Stimulated activated CD4-positive, alpha-beta T cell treated with anti-CD3 and anti-CD28 coated beads, Interleukin-2, amount 100 ng/mL, for 48 hours (primary cell): ENCODE measurements around the gene TMTC1.
"Not testable (repeated sequence)": the region's sequence is repeated elsewhere in the genome, so short reads cannot be mapped to it uniquely, and the experiment has no call there.

Experiments
- DNase-seq, 2 donors: peaks; one replicate each; pipeline ENCODE4 v3.0.0-alpha.2; 2020

The TMTC1 gene

DNA sequence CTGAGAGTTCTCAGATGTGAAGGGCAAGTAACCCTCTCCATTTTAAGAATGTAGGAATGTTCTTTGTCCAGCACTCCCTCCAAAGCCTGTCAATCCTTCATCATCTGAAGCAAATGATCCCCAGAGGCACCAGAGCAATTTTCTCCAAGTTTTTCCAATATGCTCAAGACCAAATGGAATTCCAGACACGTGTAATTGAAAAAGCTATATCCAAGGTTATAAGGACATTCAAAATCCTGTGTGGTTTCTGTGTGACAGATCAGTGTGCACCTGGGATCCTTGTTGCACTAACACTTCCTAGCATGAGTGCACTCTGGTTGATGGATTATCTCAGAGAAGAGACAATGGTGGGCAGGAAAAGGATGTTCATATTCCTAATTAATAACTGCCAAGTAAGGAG, 220.7 kb downstream of the TMTC1 start:
- no peak for DNase-seq

DNA sequence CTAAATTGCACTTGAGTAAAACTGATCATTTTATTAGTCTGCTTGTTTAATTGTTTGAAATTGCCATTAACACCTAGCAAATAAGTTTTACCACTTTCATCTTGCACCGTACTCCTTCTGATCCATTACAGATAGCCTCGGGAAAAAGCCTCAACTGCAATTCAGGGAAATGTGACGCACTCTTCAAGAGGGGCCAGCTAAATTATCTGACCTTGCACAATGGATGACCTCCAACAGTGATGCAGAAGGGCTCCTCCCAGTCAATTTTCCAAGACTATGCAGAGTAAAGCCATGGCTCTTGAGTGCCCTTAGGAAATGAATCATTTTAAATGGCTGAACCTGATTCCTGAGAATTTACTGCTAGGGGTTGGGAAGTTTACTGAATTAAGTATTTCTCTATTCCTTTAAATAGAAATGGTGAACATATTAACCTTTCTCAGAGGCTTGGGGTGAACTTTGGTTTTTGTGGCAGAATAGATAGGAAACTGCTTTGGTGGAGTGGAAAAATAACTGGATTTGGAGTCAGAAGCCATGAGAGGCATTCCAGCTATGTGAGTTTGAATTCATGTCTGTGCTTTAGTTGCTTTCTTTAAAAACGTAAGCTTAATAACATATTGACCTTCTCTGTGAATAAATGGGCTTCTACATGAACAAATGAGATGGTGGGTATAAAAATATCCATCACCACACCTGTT, 221.5 kb downstream of the TMTC1 start:
- DNase-seq: no peak

DNA sequence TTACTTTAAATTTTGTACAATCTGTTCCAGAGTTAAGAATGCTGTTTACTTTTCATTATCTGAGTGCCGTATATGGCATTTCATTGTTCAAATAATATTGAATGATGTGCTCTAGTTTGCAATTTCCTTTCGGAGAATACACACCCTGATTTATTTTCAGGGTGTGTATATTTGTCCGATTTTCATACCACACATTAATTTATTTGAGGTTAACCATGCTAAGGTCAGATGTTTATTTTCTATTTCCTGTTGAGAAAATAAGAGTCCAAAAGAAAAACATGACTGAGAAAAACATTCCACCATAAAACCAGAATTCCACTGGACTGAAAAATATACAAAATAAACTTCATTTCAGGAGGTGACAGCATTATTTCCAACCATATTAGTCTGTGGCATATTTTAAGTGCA, 222.1 kb downstream of the TMTC1 start:
- DNase-seq: no peak

DNA sequence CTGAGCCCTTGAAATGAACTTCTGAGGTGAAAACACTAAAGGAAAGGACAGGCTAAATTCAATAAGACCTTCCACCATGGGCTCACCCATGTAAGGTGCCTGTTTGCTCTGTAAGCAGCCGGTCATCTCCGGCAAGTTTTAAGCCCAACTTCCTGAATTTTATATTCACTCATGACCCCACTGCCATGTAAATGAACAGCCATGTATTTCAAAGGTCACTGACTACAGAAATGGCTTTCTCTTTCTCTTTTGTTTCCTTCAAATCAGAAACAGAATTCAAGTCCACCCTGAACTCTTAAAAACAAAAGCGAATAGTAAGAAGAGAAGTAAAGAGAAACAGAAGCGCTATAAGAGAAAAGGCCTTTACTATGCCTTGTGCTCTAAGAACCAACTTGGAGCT, 224.5 kb downstream of the TMTC1 start:
- DNase-seq: no peak

DNA sequence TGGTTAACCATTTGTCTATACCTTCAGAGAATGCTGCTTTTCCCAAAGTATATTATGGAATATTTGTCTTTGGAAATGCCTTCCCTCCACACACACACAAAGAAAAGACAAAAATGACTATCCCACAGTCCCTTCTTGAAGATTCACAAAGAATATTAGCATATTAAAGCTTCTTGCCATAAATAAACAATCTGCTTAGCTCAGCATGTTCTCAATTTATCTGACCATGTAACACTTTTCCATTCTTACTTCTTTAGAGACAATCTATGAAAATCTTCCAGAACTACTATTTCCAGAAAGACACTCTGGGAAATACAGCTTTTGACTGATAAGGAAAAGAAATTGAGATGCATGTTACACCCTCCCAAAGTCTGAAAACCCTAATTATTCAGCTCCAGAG, 227.4 kb downstream of the TMTC1 start:
- no peak for DNase-seq

DNA sequence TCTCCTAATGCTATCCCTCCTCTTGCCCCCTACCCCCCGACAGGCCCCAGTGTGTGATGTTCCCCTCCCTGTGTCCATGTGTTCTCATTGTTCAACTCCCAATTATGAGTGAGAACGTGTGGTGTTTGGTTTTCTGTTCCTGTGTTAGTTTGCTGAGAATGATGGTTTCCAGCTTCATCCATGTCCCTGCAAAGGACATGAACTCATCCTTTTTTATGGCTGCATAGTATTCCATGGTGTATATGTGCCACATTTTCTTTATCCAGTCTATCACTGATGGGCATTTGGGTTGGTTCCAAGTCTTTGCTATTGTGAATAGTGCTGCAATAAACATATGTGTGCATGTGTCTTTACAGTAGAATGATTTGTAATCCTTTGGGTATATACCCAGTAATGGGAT, 228.3 kb downstream of the TMTC1 start:
- DNase-seq: not testable (repeated sequence)

DNA sequence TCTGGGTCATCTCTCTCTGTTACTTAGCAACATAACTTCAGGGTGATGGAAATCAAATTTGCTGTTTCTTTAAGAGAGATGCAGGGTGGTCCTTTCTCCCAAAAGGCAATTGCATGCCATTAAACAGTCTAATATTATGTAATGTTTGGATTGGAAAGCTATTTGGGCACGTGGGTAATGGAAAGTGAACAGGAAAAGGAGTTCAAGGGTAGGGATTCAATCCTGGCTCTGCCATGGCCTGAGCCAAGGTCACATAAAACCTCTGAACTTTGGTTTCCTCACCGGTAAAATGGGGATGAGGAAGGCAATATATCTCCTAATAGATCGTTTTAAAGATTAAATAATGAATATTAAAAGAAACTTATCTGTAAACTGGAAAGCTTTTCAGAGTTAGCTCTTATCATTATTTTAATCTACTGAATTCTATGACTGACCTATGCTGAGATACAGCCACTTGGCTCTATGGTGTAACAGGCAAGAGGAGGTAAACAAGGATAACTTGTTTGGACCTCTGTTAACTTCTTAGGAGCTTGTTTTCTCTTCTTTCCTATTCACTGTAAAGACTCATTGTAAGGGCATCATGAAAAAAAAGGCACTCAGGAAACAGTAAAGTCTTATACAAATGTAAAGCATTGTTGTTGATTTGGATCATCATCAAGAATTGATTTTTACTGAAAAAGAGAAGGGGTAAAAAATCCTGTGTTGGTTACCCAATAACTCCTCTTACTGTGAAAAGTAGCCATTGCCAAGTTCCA, 230.6 kb downstream of the TMTC1 start:
- no peak for DNase-seq

DNA sequence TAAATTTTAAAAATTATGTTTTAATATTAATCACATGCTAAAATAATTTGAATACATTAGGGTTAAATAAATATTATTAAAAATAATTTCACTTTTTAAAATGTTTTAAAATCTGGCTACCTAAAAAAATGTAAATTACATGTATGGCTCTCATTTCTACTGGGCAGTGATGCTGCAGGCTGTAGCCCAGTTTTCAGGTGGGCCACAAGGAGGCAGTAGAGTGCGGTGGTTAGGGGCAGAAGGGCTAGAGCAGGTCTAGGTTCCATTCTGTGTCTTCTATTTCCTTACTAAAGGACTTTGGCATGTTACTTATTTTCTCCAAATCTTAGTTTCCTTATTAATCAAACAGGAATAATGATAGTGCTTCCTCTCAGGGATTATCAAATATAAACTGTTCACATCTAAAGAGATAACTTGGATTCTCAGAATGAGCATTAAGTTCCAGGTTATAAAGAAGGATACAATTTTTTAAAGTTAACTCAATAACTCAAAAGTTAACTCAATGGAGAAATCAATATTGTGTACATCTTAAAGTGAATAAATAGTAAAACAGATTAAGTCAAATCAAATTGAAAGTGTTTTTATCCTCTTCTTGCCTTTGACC, 231.3 kb downstream of the TMTC1 start:
- peak; percentile 59 to 67 for DNase-seq

DNA sequence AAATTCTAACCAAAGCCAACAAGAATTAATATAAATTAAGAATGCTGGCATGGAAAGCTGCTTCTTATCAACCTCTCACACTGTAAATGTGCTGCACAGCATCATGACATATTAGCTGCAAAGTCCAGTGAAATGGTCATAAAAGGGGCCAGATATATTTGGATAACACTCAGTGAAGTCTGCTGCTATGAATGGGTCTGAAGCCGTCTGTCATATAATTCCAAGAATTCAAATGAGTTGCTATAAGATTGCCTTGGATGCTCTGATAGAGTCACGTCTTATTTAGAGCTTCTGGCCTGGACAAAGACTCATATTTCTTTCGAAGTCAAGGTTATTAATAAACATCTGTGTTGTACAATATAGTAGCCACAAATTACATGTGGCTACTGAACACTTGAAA, 231.9 kb downstream of the TMTC1 start:
- DNase-seq: no peak

DNA sequence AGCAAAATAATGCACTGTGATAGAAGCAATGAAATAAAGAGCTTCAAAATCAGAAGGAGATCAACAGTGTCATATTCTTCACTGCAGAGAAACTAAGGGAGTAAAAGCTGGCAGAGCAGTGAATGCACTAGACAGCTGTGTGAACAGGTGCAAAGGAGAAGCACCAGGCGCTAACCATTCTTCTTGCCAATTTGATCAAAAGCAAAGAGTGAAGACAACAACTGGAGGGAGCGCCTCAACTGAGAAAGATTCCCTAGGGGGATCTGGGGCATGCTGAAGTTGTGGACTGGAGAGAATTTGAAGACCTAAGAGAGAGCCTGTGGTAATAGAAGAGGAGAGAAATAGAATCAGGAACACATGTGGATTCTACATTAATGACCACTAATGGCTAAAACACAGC, 235.9 kb downstream of the TMTC1 start:
- DNase-seq: no peak

DNA sequence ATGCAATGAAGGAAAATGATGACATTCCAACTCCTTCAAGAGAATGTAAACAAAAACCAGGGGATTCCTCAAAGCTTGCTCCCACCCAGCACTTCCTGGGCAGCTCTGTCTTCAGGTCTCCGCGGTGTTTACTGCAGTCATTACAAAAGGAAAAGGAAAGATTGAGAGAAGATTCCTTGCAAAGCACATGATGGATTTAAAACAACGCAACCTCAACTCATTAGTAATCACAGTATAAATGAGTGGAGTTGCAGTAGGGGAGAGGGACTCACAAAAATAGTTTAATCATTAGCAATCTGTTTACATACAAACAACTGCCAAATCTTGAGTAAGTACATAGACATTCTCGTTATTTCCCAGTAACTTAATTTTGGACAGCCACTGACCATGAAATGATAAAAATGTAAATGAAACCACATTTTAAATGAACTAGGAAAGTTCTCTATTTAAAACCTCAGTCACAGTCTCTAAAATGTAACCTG, 236.6 kb downstream of the TMTC1 start:
- DNase-seq: no peak

DNA sequence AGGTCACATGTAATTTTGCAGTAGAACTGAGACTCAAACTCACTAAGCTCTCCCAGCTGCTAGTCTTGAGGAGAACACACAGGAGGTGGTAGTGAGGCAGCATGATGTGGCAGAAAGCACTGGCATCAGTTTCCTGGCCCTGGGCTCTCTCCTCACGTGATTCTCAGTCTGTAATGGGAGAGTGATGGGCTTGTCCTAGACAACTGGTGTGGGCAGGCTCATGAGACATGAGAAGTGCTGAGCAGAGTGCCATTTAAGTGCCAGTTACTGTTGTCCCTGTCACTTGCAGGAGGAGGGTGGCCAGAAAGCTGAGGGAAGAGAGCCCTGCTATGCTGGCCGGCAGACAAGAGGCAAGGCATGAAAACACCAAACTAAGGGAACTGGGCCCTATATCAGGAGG, 237.7 kb downstream of the TMTC1 start:
- DNase-seq: no peak

DNA sequence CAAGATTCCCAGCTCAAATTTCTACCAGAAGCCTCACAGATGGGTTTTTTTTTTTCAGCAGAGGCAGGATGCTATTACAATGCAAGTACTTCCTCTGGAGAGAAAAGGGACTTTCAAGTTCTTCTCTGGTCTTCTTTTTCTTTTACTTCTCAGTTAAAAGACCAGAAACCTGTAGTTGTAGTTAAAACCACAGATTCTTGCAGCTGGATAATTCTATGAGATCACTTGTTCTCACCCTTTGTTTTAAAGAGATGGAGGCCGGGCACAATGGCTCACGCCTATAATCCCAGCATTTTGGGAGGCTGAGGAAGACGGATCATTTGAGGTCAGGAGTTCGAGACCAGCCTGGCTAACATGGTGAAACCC, 238.7 kb downstream of the TMTC1 start:
- DNase-seq: no peak

DNA sequence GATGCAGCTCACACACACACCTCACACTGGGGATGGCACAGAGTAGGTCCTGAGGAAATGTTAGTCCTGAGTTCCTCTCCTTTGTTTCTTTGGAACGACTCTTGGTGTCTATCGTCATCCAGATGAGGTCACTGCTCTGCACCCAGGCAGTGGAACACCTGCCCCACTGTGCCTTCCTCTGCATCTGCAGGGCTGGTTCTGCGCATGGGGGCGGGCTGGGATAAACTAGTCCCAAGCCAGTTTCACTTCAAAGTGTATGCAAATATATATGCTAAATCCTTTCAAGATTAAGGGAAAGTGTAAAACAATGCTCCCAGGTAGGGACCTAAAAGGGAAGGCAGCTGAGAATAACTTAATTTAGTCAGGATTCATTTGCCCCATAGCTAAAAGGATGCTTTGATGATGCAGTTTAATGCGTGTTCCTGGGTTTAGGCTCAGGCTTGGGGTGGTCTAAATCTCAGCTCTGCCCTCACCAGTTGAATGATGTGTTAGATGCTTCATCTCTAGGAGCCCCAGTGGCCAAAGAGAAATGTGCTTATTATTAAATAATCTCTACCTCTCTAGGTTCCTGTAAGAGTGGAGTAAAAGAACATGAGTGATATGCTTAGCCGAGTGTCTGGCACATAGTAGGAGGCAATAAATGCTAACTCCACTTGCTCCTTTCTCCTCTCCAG, 239.2 kb downstream of the TMTC1 start:
- DNase-seq: no peak

DNA sequence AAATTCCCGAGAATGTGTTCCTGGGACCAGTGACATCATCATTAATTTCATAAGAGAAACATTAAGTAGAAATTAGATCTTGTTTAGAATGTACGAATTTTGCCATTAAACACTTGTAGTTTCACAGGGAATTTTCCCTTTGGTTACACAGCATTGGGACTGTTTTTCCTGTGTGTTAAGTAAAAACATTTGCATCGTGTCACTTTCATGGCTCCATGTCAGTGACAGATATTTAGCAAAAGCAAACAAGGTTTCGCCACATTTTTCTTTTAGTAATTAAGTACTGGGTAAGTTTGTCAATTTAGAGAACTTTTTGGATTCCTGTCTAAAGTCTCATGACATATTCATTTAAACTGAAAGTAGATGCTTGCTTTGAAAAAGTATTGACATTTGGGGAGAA, 240.7 kb downstream of the TMTC1 start:
- DNase-seq: no peak

DNA sequence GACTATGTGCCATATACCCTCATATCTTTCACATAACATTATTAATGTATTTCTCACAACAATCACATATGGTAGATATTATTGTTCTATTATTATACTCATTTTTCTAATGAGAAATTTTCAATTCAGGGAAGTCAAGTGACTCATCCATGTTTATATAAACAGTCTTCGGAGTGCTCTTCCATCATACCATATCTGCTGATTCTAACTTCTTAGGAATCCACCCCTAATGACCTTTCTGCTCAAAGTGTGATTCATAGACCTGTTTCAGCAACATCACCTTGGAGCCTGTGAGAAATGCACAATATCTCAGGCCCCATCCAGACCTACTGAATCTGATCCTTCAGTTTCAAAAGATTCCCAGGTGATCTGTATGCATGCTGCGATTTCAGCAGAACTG, 246.4 kb downstream of the TMTC1 start:
- no peak for DNase-seq

DNA sequence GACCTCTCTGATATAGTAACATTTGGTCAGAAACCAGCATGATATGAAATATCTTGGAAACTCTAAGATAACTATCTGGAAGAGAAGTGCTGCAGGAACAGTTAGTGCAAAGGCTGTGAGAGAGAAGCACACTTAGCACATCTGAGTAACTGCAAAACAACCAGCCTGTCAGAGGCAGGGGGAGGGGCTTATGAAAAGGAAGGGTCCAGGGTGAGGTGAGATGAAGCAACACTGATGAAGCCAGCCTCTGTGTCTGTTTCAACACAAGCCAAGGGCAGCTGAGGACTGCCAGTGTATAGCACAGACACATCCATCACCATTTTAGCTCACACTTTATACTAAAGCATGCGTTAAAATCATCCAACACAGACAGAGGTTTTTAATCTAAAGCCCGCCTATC, 248.8 kb downstream of the TMTC1 start:
- DNase-seq: no peak

DNA sequence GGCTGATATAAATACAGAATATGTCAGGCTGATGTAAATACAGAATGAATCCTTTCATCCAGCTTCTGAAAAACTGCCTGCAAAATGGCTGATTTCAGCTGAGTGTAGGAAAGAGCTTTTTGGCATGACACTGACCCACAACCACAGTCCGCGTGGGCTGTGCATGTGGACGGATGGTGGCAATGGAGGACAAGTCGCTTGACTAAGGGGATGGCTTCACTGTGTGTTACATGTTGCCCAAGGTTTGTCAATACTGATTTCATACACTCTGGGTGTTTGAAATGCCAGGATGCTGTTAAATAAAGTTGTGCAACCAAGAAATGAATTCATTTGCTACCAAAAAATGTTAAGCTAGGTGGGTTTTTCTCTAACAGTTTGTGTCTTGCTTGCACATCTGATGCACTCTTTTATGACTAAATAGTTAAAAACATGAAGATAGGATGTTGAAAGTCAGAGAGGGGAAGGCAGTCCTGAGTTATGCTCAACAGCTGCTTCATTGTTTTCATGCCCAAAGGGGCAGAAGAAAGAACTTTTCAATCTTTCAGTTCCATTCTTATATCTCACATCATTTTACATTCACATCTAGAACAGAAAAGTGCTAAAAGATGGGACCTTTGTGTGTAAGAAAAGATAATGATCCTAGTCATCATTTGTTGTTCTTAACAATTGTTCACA, 249.8 kb downstream of the TMTC1 start:
- no peak for DNase-seq

DNA sequence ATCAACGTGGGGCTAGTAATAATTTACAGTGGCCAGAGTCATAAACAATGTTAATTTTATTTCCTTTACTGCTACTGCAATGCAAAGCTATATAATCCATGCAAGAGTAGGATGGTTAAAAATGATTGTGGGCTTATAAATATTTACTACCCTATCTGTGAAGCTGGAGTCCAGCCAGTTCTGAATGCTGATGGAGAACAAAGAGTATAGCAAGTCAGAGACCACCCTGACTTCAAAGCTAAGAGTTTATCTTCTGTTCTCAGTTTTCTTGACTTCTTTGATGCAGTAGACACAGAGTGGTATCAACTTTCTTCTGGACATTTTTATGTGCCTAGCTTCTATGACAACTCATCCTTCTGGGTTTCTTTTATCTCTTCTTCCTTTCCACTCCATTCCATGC, 252.3 kb downstream of the TMTC1 start:
- no peak for DNase-seq

DNA sequence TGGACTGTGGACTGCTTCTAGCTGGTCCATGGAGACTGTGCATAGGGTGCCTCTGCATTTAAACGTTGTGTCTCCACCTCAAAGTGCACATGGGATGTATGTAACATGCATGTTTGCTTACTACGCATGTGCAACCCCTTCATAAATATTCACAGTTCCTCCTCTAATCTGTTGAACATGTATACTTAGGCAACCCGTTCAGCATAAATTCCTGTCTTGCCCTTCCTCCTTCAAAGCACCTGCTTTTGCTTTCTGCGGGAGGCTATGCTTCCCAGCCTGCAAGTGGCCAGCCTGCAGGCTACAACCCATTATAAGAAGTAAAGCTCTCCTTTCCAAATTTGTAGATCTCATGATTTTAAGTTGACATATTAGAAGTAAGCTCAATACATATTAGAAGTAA, 253.3 kb downstream of the TMTC1 start:
- DNase-seq: no peak

DNA sequence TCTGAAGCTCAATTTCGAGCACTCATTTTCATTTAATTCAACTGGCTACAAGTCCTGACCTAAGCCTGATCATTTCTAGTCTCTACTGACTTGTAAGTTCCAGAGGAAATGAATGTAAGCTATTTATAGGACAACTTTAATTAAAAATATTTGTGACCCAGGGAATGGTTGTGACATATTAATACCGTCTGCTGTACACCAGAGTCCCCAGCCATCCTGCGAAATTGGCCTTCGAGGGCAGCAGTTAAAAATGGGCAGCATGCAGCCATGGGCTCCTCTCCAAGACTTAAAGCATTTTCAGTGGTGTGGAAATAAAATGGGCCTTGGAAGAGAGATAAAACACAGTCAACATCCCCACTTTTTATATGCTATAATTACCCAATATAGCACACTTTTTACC, 255.6 kb downstream of the TMTC1 start:
- DNase-seq: no peak

DNA sequence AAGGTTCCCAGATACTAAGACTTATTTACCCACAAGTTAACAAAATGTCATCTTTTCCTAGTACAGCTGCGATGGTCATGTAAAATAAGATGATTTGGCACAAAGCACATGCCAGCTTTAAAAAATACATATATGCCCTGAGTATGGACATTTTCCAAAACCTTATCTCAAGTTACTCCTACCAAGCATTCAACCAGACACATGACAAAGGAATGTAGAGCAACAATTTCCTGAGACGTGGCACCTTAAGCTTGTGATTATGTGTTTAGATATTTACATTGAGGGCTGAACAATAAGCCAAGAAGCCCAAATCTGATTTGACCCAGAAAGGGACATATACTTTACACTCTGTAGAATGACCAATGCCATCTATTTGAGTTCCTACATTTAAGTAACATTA, 261.8 kb downstream of the TMTC1 start:
- no peak for DNase-seq

DNA sequence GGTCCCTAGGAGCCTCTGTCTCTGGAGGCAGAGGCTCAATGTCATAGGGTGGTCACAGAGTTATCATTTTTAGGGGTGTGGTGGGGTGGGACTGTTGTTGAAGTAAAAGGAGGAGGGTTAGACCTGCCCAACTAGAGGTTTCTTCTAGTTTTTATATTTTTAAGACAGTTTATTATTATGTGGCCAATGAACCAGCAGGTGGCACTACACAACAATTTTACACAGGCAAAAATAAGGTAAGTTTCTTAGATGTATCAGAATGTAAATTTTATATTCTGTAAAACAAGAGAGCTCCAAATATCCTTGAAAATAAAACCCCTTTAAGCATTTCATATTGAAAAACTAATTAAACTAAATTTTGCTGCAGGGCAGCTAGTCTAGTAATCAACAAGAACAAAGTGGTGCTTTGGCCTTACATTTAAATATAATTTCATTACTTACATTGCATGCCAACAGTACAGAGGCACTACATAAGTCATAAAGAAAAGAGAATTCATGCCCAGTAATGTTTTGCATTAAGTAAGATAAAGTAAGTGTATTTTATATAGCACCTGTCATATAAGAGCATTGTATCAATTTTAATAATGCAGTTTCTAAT, 264.1 kb downstream of the TMTC1 start:
- peak; percentile 17 to 36 for DNase-seq
